Measurements from ENCODE around the gene CHURC1. TPM values are rescaled to one million over a fixed set of nuclear protein-coding genes. Genes with fewer than 3 reads are reported as not detected.

CHURC1 gene
- polyA plus RNA-seq, 1 donor (not counting 4 experiments of a cell fraction or from before 2014, with no cell fraction given): 126 TPM

- TF ChIP-seq EZH2 (IDR thresholded peaks at IDR 0.05; ENCODE audit: low read length) (no peak), CTCF (optimal IDR thresholded peaks at IDR 0.05 in 1 of 3, IDR thresholded peaks at IDR 0.05 in 1 of 3, conservative IDR thresholded peaks at IDR 0.05 in 1 of 3; ENCODE audit: extremely low read depth in 1 of 3, insufficient read depth in 2 of 3, low read length in 3 of 3) (no peak)
- dilution Hi-C loops (cut with MboI; ENCODE audit: extremely low pct_ligation_motif_present, low sequenced_read_pairs): no loop called here
- H2AFZ ChIP-seq (ENCODE audit: control insufficient read depth, low read length): no peak overlapping the region
- no peak overlapping the region for H3K4me2 ChIP-seq (ENCODE audit: control insufficient read depth, extremely low read depth, insufficient read depth, low read depth, low read length)
- peaks cover 4% of the 10 kb centered on the region for H3K79me2 ChIP-seq (ENCODE audit: control insufficient read depth, insufficient read depth, low read length)
- H3K36me3 ChIP-seq (ENCODE audit: control insufficient read depth in 2 of 2, extremely low read depth in 1 of 2, insufficient read depth in 2 of 2, low read length in 2 of 2): peaks cover 0 to 14% of the 10 kb centered on the region in 2 experiments
- H3K4me1 ChIP-seq (ENCODE audit: control insufficient read depth, extremely low read depth, insufficient read depth, low read length): peaks cover 16% of the 10 kb centered on the region
- H3K9me3 ChIP-seq (ENCODE audit: control insufficient read depth, low read depth, low read length): no peaks in the 10 kb centered on the region
- H3K9me1 ChIP-seq (ENCODE audit: control insufficient read depth, extremely low read depth, insufficient read depth, low read length): no peaks in the 10 kb centered on the region
- no peaks in the 10 kb centered on the region for H4K20me1 ChIP-seq (ENCODE audit: control insufficient read depth, extremely low read depth, insufficient read depth, low read length)
- H3K9ac ChIP-seq (ENCODE audit: control insufficient read depth, extremely low read depth, insufficient read depth, low read length): no peak overlapping the region
- no peak for FAIRE-seq
- no peak overlapping the region for H3K27ac ChIP-seq (ENCODE audit: control insufficient read depth, insufficient read depth, low read length)
- no peaks in the 10 kb centered on the region for H3K27me3 ChIP-seq (ENCODE audit: control insufficient read depth, extremely low read depth, insufficient read depth, low read length)
- no peak for DNase-seq (ENCODE audit: low read depth, low spot score)
- no peak overlapping the region for H3K4me3 ChIP-seq (ENCODE audit: control insufficient read depth in 2 of 3, extremely low read depth in 1 of 3, insufficient read depth in 2 of 3, low read depth in 1 of 3, low read length in 3 of 3)
Measured at GRCh38 chr14:64939817-64940190, 25.5 kb downstream of the CHURC1 start.

GRCh38 chr14:64940336-64940910 lies 26.2 kb downstream of the CHURC1 start:
- H3K79me2 ChIP-seq (ENCODE audit: control insufficient read depth, insufficient read depth, low read length): peaks cover 4% of the 10 kb centered on the region
- no peaks in the 10 kb centered on the region for H3K9me3 ChIP-seq (ENCODE audit: control insufficient read depth, low read depth, low read length)
- no peak overlapping the region for H3K9ac ChIP-seq (ENCODE audit: control insufficient read depth, extremely low read depth, insufficient read depth, low read length)
- dilution Hi-C loops (cut with MboI; ENCODE audit: extremely low pct_ligation_motif_present, low sequenced_read_pairs): no loop called here
- no peak for DNase-seq (ENCODE audit: low read depth, low spot score)
- no peaks in the 10 kb centered on the region for H3K9me1 ChIP-seq (ENCODE audit: control insufficient read depth, extremely low read depth, insufficient read depth, low read length)
- H3K4me3 ChIP-seq (ENCODE audit: control insufficient read depth in 2 of 3, extremely low read depth in 1 of 3, insufficient read depth in 2 of 3, low read depth in 1 of 3, low read length in 3 of 3): no peak overlapping the region
- TF ChIP-seq CTCF (optimal IDR thresholded peaks at IDR 0.05 in 1 of 3, IDR thresholded peaks at IDR 0.05 in 1 of 3, conservative IDR thresholded peaks at IDR 0.05 in 1 of 3; ENCODE audit: extremely low read depth in 1 of 3, insufficient read depth in 2 of 3, low read length in 3 of 3) (no peak), EZH2 (IDR thresholded peaks at IDR 0.05; ENCODE audit: low read length) (no peak)
- no peaks in the 10 kb centered on the region for H3K27me3 ChIP-seq (ENCODE audit: control insufficient read depth, extremely low read depth, insufficient read depth, low read length)
- H2AFZ ChIP-seq (ENCODE audit: control insufficient read depth, low read length): no peak overlapping the region
- H3K27ac ChIP-seq (ENCODE audit: control insufficient read depth, insufficient read depth, low read length): no peak overlapping the region
- peaks cover 0 to 14% of the 10 kb centered on the region in 2 experiments for H3K36me3 ChIP-seq (ENCODE audit: control insufficient read depth in 2 of 2, extremely low read depth in 1 of 2, insufficient read depth in 2 of 2, low read length in 2 of 2)
- peaks cover 16% of the 10 kb centered on the region for H3K4me1 ChIP-seq (ENCODE audit: control insufficient read depth, extremely low read depth, insufficient read depth, low read length)
- no peaks in the 10 kb centered on the region for H4K20me1 ChIP-seq (ENCODE audit: control insufficient read depth, extremely low read depth, insufficient read depth, low read length)
- H3K4me2 ChIP-seq (ENCODE audit: control insufficient read depth, extremely low read depth, insufficient read depth, low read depth, low read length): no peak overlapping the region
- no peak for FAIRE-seq

Data from keratinocyte (primary cell).